K562 (cell line): Measurements from ENCODE around the gene USP43. TPM values are rescaled to one million over a fixed set of nuclear protein-coding genes. Genes with fewer than 3 reads are reported as not detected.

ENCODE experiments used
- ATAC-seq: fragments of 200-7000 bp; cut with Tn5 transposase; 3 replicates; pipeline ENCODE4 v1.9.1; 2020; ENCODE audit warnings: moderate library complexity
- BruUV-seq: library from RNA; stranded (reverse); fragments of 400-500 nt; replicated peaks from 2 replicates; lab custom pipeline; 2021; lab: Mats Ljungman, UMichigan
- CTCF ChIA-PET: fragments of 300-600 bp; formaldehyde crosslinking; extraction: SDS; loops from one replicate; lab custom pipeline; 2021; ENCODE audit warnings: low intra/inter-chr PET ratio; lab: Yijun Ruan, JAX
- POLR2A ChIA-PET: fragments of 300-600, 350-650 bp; sonication (Branson Sonifier 250); formaldehyde crosslinking; extraction: SDS; loops from one replicate; lab custom pipeline; 2021; ENCODE audit warnings: antibody characterized with exemption, inconsistent platforms; lab: Yijun Ruan, JAX
- DNase-seq, 4 experiments: peaks; one replicate each; pipeline versions ENCODE4 v3.0.0 to v3.0.0-alpha.2; 2011 to 2018; ENCODE audit warnings: low spot score in 3 of 4, mixed read lengths in 3 of 4; ENCODE audit errors: extremely low read depth in 1 of 4
- FAIRE-seq: peaks from 2 replicates; lab custom pipeline; 2011; peaks lifted over from hg19 to GRCh38; lab: Jason Lieb, UNC
- H2AFZ ChIP-seq: 2 replicates; pipeline ENCODE4 v1.6.0; 2011; ENCODE audit warnings: low read depth, low read length, control low read depth, inconsistent platforms
- H3K27ac ChIP-seq: fragments of 200-600 bp; 3 replicates; pipeline ENCODE4 v1.8.0; 2011; ENCODE audit warnings: low read depth, mild to moderate bottlenecking, control low read depth, inconsistent platforms, low read length, moderate library complexity, mixed read lengths; ENCODE audit errors: extremely low read depth
- H3K27me3 ChIP-seq, 2 experiments: fragments of 300-600 bp in 1 of 2; 2 replicates in 1 of 2; 3 replicates in 1 of 2; pipeline versions ENCODE4 v1.6.0 to v1.8.0; 2011; ENCODE audit warnings: inconsistent platforms in 2 of 2, low read length in 2 of 2, mild to moderate bottlenecking in 1 of 2, mixed read lengths in 1 of 2, moderate library complexity in 1 of 2; ENCODE audit not compliant: control insufficient read depth in 2 of 2, insufficient read depth in 2 of 2
- H3K36me3 ChIP-seq: fragments of 300-600 bp; 3 replicates; pipeline ENCODE4 v1.8.0; 2011; ENCODE audit warnings: mild to moderate bottlenecking, low read length, inconsistent platforms; ENCODE audit not compliant: control insufficient read depth, insufficient read depth
- H3K4me1 ChIP-seq, 2 experiments: fragments of 200-600 bp in 1 of 2; replicated peaks in 1 of 2; 2 replicates in 1 of 2; 3 replicates in 1 of 2; pipeline versions ENCODE4 v1.5.1 to v1.8.0; 2011; ENCODE audit warnings: inconsistent platforms in 2 of 2, low read length in 2 of 2, mild to moderate bottlenecking in 1 of 2, mixed read lengths in 1 of 2, moderate library complexity in 1 of 2; ENCODE audit not compliant: control insufficient read depth in 2 of 2, insufficient read depth in 2 of 2
- H3K4me2 ChIP-seq: 2 replicates; pipeline ENCODE4 v1.6.1; 2011; ENCODE audit warnings: low read length, control low read depth, inconsistent platforms, mixed read lengths; ENCODE audit not compliant: insufficient read depth
- H3K4me3 ChIP-seq: fragments of 200-600 bp; sonication (generic), shearing (Covaris generic); 2 replicates; pipeline ENCODE4 v1.5.1; 2016; ENCODE audit warnings: control low read depth, inconsistent platforms
- H3K79me2 ChIP-seq: fragments of 200-600 bp; 3 replicates; pipeline ENCODE4 v1.8.0; 2011; ENCODE audit warnings: low read length, inconsistent platforms; ENCODE audit not compliant: control insufficient read depth, insufficient read depth
- H3K9ac ChIP-seq, 2 experiments: 2 replicates each; pipeline versions ENCODE4 v1.6.0 to v1.6.1; 2011; ENCODE audit warnings: low read depth in 2 of 2, low read length in 2 of 2, control low read depth in 1 of 2, inconsistent platforms in 1 of 2, mild to moderate bottlenecking in 1 of 2, mixed read lengths in 1 of 2; ENCODE audit not compliant: insufficient read depth in 1 of 2
- H3K9me1 ChIP-seq: one replicate; pipeline ENCODE4 v1.6.0; 2011; ENCODE audit warnings: inconsistent platforms, mild to moderate bottlenecking, low read length, moderate library complexity; ENCODE audit not compliant: control insufficient read depth, insufficient read depth
- H3K9me3 ChIP-seq: replicated peaks from 2 replicates; pipeline ENCODE4 v1.5.1; 2011; ENCODE audit warnings: low read depth, low read length, inconsistent platforms; ENCODE audit not compliant: control insufficient read depth, insufficient read depth
- H4K20me1 ChIP-seq: replicated peaks from 2 replicates; pipeline ENCODE4 v1.6.1; 2011; ENCODE audit warnings: low read length, inconsistent platforms, mixed read lengths; ENCODE audit not compliant: control insufficient read depth, insufficient read depth
- CBX5 ChIP-seq: IDR thresholded peaks from 2 replicates; pipeline ENCODE4 v1.6.1; 2014; ENCODE audit warnings: low read depth, borderline replicate concordance
- CCAR2 ChIP-seq: fragments of 200-400 bp; formaldehyde crosslinking; IDR thresholded peaks from 2 replicates; pipeline ENCODE4 v1.6.1; 2017; ENCODE audit warnings: mild to moderate bottlenecking, low read depth, low read length
- CSDE1 ChIP-seq, 2 experiments: fragments of 450-650 bp; IDR thresholded peaks; 2 replicates each; pipeline ENCODE4 v1.6.1; 2016; ENCODE audit warnings: mild to moderate bottlenecking in 1 of 2
- DACH1 ChIP-seq: fragments of 450-650 bp; IDR thresholded peaks from 2 replicates; pipeline ENCODE4 v1.6.1; 2018; ENCODE audit not compliant: partially characterized antibody
- NCOA2 ChIP-seq, 2 experiments: fragments of 450-650 bp; IDR thresholded peaks; 2 replicates each; pipeline ENCODE4 v1.6.1; 2018; ENCODE audit warnings: mild to moderate bottlenecking in 2 of 2, moderate library complexity in 1 of 2; ENCODE audit not compliant: partially characterized antibody in 2 of 2
- NFYB ChIP-seq: IDR thresholded peaks from 2 replicates; pipeline ENCODE4 v1.6.1; 2011; ENCODE audit warnings: mild to moderate bottlenecking, moderate library complexity; ENCODE audit not compliant: insufficient read length; ENCODE audit errors: extremely low read depth
- RBM15 ChIP-seq: fragments of 200-400 bp; formaldehyde crosslinking; IDR thresholded peaks from 2 replicates; pipeline ENCODE4 v1.6.1; 2018; ENCODE audit warnings: mild to moderate bottlenecking, low read length, moderate library complexity; ENCODE audit not compliant: insufficient read depth
- RBM22 ChIP-seq: fragments of 200-400 bp; formaldehyde crosslinking; IDR thresholded peaks from 2 replicates; pipeline ENCODE4 v1.6.1; 2018; ENCODE audit warnings: low read length, low read depth; ENCODE audit not compliant: poor library complexity, severe bottlenecking
- RREB1 ChIP-seq: fragments of 250-450 bp; sonication (Bioruptor Pico); IDR thresholded peaks from 2 replicates; pipeline ENCODE4 v1.4.0; 2020
- SMARCA5 ChIP-seq: fragments of 450-650 bp; IDR thresholded peaks from 2 replicates; pipeline ENCODE4 v1.6.1; 2016
- WGBS: fragments of 100-300 bp; shearing (Covaris generic); methylation state at CpG from one replicate; pipeline ENCODE4 v1.1.6; 2016; ENCODE audit warnings: low coverage, mixed read lengths; ENCODE audit not compliant: insufficient coverage; ENCODE audit errors: missing lambda C conversion rate; 5-methylcytosine and 5-hydroxymethylcytosine counted together
- in situ Hi-C: fragments of 300-500 bp; cut with MboI; formaldehyde crosslinking; loops from 4 replicates; pipeline ENCODE4 v1.15.0; 2018; ENCODE audit warnings: inconsistent platforms, mixed read lengths
- intact Hi-C: fragments of 100-400 bp; cut with micrococcal nuclease; formaldehyde crosslinking; loops from 2 replicates; pipeline ENCODE4 v1.14.2; 2022
- polyA plus RNA-seq, 8 experiments: library from polyadenylated mRNA; depleted of rRNA in 4 of 8; stranded (reverse) in 5 of 8; unstranded in 3 of 8; fragments of >200 nt; fragmentation: Nextera tagmentation in 2 of 8; fragmentation: Illumina TruSeq in 1 of 8; extraction: Ambion mirVana in 2 of 8; extraction: Trizol in 1 of 8; gene quantifications; 2 replicates each; pipeline versions ENCODE4 v1.2.1 to v1.2.3, GENCODE V29; 2011 to 2014; ENCODE audit warnings: inconsistent platforms in 1 of 8, missing spikeins in 1 of 8
- total RNA-seq, 7 experiments: library from RNA; depleted of rRNA in 6 of 7; stranded (reverse); fragments of >200 nt in 6 of 7; fragmentation: Illumina TruSeq in 2 of 7; extraction: Trizol in 2 of 7; gene quantifications; 2 replicates each; pipeline versions ENCODE4 v1.2.1 to v1.2.3, GENCODE V29; 2011 to 2021; ENCODE audit warnings: low replicate concordance in 1 of 7
- TF ChIP-seq, protein P1 (sequence below): fragments of 450-650 bp; IDR thresholded peaks from one replicate; pipeline ENCODE4 v1.6.1; 2018; ENCODE audit warnings: mild to moderate bottlenecking, moderate library complexity; ENCODE audit not compliant: partially characterized antibody
- TF ChIP-seq, protein P2 (sequence below): sonication (generic); formaldehyde crosslinking; IDR thresholded peaks from 2 replicates; pipeline ENCODE4 v1.4.0; 2020; ENCODE audit warnings: mild to moderate bottlenecking, missing genetic modification reagents

USP43 gene
- total and polyA plus RNA-seq, 9 of the 15 experiments (the other 6 are each of a cell fraction or from before 2014, with no cell fraction given), result 0.01 to 0.18 (median 0.06) TPM; not detected in 1

DNA sequence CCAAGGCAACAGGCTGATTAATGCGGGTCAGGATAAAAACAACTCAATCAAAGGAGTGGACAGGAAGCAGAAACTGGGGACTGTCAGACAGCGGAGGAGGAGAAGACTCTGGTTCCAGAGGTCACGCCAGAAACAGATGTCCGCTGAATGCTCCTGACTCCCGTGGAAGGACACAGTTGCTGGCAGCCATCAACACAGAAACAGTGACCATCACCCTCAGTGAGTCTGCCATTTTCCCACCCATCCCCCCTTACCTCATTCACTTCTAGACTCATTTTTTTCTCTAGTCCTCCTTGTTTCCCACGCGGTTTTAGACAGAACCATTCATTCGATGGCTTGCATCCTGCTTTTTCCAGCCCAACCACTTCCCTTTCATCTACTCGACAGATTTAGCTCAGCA, 105.2 kb downstream of the USP43 start (continued):
- no peak for TF ChIP-seq RREB1 (CRISPR knock-in tag)
- TF ChIP-seq, protein P1, sequence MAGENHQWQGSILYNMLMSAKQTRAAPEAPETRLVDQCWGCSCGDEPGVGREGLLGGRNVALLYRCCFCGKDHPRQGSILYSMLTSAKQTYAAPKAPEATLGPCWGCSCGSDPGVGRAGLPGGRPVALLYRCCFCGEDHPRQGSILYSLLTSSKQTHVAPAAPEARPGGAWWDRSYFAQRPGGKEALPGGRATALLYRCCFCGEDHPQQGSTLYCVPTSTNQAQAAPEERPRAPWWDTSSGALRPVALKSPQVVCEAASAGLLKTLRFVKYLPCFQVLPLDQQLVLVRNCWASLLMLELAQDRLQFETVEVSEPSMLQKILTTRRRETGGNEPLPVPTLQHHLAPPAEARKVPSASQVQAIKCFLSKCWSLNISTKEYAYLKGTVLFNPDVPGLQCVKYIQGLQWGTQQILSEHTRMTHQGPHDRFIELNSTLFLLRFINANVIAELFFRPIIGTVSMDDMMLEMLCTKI, result no peak

DNA sequence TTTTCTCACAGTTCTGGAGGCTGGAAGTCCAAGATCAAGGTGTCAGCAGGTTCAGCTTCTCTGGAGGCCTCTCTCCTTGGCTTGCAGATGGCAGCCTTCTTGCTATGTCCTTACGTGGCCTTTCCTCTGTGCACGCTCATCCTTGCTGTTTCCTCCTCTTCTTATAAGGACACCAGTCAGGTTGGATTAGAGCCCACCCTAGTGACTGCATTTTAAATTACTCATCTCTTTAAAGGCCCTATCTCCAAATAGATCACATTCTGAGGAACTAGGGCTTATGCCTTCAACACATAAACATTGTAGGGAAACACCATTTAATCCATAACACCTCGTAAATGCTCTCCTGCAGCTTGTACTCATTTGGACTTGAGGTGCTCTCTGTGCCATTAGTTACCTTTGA, 109.8 kb downstream of the USP43 start:
- ChIA-PET CTCF (no interaction called here), POLR2A (no interaction called here)
- Histone ChIP-seq H4K20me1 (no peaks in the 10 kb centered on the region), H3K4me2 (no peak overlapping the region), H3K9me1 (no peaks in the 10 kb centered on the region), H3K9me3 (no peaks in the 10 kb centered on the region), H3K9ac (no peak overlapping the region), H3K36me3 (no peaks in the 10 kb centered on the region), H3K4me3 (no peak overlapping the region), H3K27me3 (no peaks in the 10 kb centered on the region; a peak in 1 of 5 replicates), H3K27ac (no peak overlapping the region), H3K79me2 (no peaks in the 10 kb centered on the region), H3K4me1 (no peaks in the 10 kb centered on the region), H2AFZ (no peak overlapping the region)
- DNase-seq, result no peak
- in situ Hi-C loops (no loop called here), intact Hi-C loops (no loop called here)
- no peak for ATAC-seq
- FAIRE-seq, result no peak
- no TSS peak for BruUV-seq
- WGBS, result 10% methylated on average over 2 of the region's 3 CpGs
- TF ChIP-seq CBX5 (no peak), NFYB (no peak), CCAR2 (no peak), DACH1 (no peak), RBM22 (no peak), CSDE1 (IDR thresholded peaks at IDR 0.05) (no peak), NCOA2 (IDR thresholded peaks at IDR 0.05; ENCODE audit: partially characterized antibody in 2 of 2) (no peak), SMARCA5 (no peak), RBM15 (no peak)
- TF ChIP-seq, protein P2, sequence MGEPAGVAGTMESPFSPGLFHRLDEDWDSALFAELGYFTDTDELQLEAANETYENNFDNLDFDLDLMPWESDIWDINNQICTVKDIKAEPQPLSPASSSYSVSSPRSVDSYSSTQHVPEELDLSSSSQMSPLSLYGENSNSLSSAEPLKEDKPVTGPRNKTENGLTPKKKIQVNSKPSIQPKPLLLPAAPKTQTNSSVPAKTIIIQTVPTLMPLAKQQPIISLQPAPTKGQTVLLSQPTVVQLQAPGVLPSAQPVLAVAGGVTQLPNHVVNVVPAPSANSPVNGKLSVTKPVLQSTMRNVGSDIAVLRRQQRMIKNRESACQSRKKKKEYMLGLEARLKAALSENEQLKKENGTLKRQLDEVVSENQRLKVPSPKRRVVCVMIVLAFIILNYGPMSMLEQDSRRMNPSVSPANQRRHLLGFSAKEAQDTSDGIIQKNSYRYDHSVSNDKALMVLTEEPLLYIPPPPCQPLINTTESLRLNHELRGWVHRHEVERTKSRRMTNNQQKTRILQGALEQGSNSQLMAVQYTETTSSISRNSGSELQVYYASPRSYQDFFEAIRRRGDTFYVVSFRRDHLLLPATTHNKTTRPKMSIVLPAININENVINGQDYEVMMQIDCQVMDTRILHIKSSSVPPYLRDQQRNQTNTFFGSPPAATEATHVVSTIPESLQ (CRISPR knock-in tag), result no peak
